Endothelial cell of umbilical vein (primary cell): ENCODE results near the gene TSEN15.

Experiments
- CTCF ChIP-seq, 2 donors: IDR thresholded peaks; 1 replicate in 1 of 2; 2 replicates in 1 of 2; pipeline ENCODE4 v1.5.1; 2011; ENCODE audit warnings: low read length in 2 of 2, mild to moderate bottlenecking in 2 of 2, moderate library complexity in 2 of 2, control low read depth in 1 of 2, inconsistent platforms in 1 of 2, low read depth in 1 of 2; ENCODE audit not compliant: insufficient read depth in 1 of 2; ENCODE audit errors: extremely low read depth in 1 of 2
- EZH2 ChIP-seq: IDR thresholded peaks from 2 replicates; pipeline ENCODE4 v1.6.1; 2012; ENCODE audit warnings: borderline replicate concordance, low read depth, mild to moderate bottlenecking, moderate library complexity, low read length, inconsistent platforms; ENCODE audit not compliant: severe bottlenecking
- JUN ChIP-seq: IDR thresholded peaks from 2 replicates; pipeline ENCODE4 v1.6.1; 2011; ENCODE audit warnings: borderline replicate concordance, low read depth; ENCODE audit not compliant: insufficient read length, insufficient read depth

- TF ChIP-seq EZH2 (no peak), CTCF (IDR thresholded peaks at IDR 0.05; ENCODE audit: extremely low read depth in 1 of 2, insufficient read depth in 1 of 2, low read depth in 1 of 2, low read length in 2 of 2) (no peak), JUN (no peak)
Observed at GRCh38 chr1:184082541-184083415, 31.2 kb downstream of the TSEN15 start.
